ENCODE results near the gene KCTD15.

GRCh38 chr19:33777351-33777750, 19.3 kb upstream of the KCTD15 start:
- TF ChIP-seq CTCF (IDR thresholded peaks at IDR 0.05) = no peak
- TF ChIP-seq ZNF671 (CRISPR knock-in tag; IDR thresholded peaks at IDR 0.05) = no peak
- TF ChIP-seq, protein P1, sequence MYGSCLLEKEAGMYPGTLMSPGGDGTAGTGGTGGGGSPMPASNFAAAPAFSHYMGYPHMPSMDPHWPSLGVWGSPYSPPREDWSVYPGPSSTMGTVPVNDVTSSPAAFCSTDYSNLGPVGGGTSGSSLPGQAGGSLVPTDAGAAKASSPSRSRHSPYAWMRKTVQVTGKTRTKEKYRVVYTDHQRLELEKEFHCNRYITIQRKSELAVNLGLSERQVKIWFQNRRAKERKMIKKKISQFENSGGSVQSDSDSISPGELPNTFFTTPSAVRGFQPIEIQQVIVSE (CRISPR knock-in tag; IDR thresholded peaks at IDR 0.05; ENCODE audit: borderline replicate concordance) = no peak
- TF ChIP-seq OVOL2 (CRISPR knock-in tag; IDR thresholded peaks at IDR 0.05; ENCODE audit: borderline replicate concordance) = no peak
- TF ChIP-seq ZNF512 (CRISPR knock-in tag; IDR thresholded peaks at IDR 0.05; ENCODE audit: borderline replicate concordance) = no peak
- TF ChIP-seq ZNF138 (CRISPR knock-in tag; conservative IDR thresholded peaks at IDR 0.05) = no peak
- TF ChIP-seq, protein P2, sequence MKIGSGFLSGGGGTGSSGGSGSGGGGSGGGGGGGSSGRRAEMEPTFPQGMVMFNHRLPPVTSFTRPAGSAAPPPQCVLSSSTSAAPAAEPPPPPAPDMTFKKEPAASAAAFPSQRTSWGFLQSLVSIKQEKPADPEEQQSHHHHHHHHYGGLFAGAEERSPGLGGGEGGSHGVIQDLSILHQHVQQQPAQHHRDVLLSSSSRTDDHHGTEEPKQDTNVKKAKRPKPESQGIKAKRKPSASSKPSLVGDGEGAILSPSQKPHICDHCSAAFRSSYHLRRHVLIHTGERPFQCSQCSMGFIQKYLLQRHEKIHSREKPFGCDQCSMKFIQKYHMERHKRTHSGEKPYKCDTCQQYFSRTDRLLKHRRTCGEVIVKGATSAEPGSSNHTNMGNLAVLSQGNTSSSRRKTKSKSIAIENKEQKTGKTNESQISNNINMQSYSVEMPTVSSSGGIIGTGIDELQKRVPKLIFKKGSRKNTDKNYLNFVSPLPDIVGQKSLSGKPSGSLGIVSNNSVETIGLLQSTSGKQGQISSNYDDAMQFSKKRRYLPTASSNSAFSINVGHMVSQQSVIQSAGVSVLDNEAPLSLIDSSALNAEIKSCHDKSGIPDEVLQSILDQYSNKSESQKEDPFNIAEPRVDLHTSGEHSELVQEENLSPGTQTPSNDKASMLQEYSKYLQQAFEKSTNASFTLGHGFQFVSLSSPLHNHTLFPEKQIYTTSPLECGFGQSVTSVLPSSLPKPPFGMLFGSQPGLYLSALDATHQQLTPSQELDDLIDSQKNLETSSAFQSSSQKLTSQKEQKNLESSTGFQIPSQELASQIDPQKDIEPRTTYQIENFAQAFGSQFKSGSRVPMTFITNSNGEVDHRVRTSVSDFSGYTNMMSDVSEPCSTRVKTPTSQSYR (CRISPR knock-in tag; IDR thresholded peaks at IDR 0.05) = no peak
- TF ChIP-seq E2F5 (CRISPR knock-in tag; IDR thresholded peaks at IDR 0.05) = no peak
- TF ChIP-seq, protein P3, sequence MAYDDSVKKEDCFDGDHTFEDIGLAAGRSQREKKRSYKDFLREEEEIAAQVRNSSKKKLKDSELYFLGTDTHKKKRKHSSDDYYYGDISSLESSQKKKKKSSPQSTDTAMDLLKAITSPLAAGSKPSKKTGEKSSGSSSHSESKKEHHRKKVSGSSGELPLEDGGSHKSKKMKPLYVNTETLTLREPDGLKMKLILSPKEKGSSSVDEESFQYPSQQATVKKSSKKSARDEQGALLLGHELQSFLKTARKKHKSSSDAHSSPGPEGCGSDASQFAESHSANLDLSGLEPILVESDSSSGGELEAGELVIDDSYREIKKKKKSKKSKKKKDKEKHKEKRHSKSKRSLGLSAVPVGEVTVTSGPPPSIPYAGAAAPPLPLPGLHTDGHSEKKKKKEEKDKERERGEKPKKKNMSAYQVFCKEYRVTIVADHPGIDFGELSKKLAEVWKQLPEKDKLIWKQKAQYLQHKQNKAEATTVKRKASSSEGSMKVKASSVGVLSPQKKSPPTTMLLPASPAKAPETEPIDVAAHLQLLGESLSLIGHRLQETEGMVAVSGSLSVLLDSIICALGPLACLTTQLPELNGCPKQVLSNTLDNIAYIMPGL (CRISPR knock-in tag; IDR thresholded peaks at IDR 0.05) = no peak
- TF ChIP-seq CREB1 (CRISPR knock-in tag; IDR thresholded peaks at IDR 0.05) = no peak

Data from WTC11 (cell line).